ENCODE measurements around the gene PLAU.

PLAU gene

DNA sequence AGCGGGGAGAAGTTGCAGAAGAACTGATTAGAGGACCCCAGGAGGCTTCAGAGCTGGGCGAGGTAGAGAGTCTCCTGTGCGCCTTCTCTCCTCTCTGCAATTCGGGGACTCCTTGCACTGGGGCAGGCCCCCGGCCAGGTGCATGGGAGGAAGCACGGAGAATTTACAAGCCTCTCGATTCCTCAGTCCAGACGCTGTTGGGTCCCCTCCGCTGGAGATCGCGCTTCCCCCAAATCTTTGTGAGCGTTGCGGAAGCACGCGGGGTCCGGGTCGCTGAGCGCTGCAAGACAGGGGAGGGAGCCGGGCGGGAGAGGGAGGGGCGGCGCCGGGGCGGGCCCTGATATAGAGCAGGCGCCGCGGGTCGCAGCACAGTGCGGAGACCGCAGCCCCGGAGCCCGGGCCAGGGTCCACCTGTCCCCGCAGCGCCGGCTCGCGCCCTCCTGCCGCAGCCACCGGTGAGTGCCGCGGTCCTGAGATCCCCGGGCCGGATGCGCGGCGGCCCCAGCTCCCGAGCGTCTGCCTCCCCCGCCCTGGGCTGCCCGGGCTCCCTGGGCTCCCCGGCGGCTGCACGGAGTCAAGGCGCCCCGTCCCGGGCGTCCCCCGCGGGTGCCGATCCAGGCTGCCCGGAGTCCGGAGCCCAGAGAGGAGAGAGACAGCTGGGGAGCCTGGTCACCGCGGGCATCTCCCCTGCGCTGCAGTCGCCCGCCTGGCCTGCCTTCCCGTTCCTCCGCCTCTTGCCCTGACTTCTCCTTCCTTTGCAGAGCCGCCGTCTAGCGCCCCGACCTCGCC is at the start of gene PLAU:
Gene PLAU (plus strand): TSS at position 369 of the 789 bp plus-strand sequence. CDS start 424 bp downstream, outside the sequence.
- TF ChIP-seq, protein P1, sequence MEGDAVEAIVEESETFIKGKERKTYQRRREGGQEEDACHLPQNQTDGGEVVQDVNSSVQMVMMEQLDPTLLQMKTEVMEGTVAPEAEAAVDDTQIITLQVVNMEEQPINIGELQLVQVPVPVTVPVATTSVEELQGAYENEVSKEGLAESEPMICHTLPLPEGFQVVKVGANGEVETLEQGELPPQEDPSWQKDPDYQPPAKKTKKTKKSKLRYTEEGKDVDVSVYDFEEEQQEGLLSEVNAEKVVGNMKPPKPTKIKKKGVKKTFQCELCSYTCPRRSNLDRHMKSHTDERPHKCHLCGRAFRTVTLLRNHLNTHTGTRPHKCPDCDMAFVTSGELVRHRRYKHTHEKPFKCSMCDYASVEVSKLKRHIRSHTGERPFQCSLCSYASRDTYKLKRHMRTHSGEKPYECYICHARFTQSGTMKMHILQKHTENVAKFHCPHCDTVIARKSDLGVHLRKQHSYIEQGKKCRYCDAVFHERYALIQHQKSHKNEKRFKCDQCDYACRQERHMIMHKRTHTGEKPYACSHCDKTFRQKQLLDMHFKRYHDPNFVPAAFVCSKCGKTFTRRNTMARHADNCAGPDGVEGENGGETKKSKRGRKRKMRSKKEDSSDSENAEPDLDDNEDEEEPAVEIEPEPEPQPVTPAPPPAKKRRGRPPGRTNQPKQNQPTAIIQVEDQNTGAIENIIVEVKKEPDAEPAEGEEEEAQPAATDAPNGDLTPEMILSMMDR (IDR thresholded peaks at IDR 0.05; ENCODE audit: extremely low read depth, insufficient read depth, missing control alignments): no peak
- peak; percentile 66 for DNase-seq (ENCODE audit: low spot score)

DNA sequence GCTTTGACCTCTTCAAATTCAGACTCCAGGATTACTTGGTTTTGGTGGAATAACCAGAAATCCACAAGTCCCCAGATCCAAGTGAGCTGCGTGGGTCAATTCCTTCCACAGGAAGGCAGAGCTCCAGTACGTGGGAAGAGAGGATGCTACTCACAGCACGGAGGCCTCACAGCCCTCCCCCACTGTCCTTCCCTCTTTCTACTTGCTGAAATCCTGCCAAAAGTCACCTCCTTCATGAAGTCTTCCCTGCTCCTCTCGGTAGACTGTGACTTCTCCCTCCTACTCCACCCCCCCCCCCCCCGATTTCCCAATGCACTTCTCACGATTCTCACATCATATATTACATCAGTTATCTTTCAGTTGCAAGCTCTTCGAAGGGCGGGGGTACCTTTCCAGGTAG is 48.9 kb upstream of the PLAU start:
- TF ChIP-seq, protein P1 (IDR thresholded peaks at IDR 0.05; ENCODE audit: extremely low read depth, insufficient read depth, missing control alignments): no peak
- in situ Hi-C loops (cut with MboI; ENCODE audit: low pct_unique_long_range_greater_than_20kb, low sequenced_read_pairs, unreplicated experiment): no loop called here
- no peak for DNase-seq (ENCODE audit: low spot score)

More for the DNA sequence above, at the start of gene PLAU:
- in situ Hi-C loops (cut with MboI; ENCODE audit: low pct_unique_long_range_greater_than_20kb, low sequenced_read_pairs, unreplicated experiment): no loop called here

GRCh38 chr10:73863039-73863817 is 47.7 kb upstream of the PLAU start:
- TF ChIP-seq, protein P1 (IDR thresholded peaks at IDR 0.05; ENCODE audit: extremely low read depth, insufficient read depth, missing control alignments): no peak
- no peak for DNase-seq (ENCODE audit: low spot score)
- in situ Hi-C loops (cut with MboI; ENCODE audit: low pct_unique_long_range_greater_than_20kb, low sequenced_read_pairs, unreplicated experiment): no loop called here

DNA sequence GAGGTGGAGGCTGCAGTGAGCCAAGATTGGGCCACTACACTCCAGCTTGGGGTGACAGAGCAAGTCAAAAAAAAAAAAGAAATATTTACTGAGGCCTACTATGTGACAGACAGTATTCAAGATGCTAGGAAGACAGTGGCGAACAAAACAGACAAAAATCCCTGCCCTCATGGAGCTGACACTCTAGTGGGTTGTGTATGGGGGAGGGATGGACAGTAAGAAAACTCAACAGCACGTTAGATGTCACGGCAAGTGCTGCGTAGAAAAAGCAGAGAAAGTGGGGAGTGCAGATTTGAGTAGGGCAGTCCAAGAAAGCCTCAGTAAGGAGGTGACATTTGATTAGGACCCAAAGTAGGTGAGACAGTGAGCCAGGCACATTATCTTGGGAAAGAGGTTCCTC is 46.7 kb upstream of the PLAU start:
- in situ Hi-C loops (cut with MboI; ENCODE audit: low pct_unique_long_range_greater_than_20kb, low sequenced_read_pairs, unreplicated experiment): no loop called here
- no peak for DNase-seq (ENCODE audit: low spot score)
- TF ChIP-seq, protein P1 (IDR thresholded peaks at IDR 0.05; ENCODE audit: extremely low read depth, insufficient read depth, missing control alignments): no peak

DNA sequence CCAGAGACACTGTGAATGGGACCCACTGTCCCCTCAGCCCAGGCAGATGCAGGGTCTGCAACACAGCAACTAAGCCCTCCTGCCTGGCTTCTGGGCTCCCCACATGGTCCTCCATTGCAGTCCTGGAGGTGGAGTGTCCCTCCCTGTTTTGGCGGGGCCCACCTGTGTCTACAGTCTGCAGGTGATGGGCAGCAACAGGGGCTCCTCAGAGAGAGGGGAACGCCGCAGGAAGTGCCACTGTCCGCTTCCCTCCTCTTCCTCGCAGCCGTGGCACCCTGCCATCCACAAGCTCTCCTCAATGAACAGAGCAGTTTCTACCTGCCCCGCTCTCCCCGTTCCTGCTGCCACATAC is 45.8 kb upstream of the PLAU start:
- no peak for DNase-seq (ENCODE audit: low spot score)
- in situ Hi-C loops (cut with MboI; ENCODE audit: low pct_unique_long_range_greater_than_20kb, low sequenced_read_pairs, unreplicated experiment): no loop called here
- TF ChIP-seq, protein P1 (IDR thresholded peaks at IDR 0.05; ENCODE audit: extremely low read depth, insufficient read depth, missing control alignments): no peak

GRCh38 chr10:73865459-73866442 is 45.2 kb upstream of the PLAU start:
- TF ChIP-seq, protein P1 (IDR thresholded peaks at IDR 0.05; ENCODE audit: extremely low read depth, insufficient read depth, missing control alignments): no peak
- in situ Hi-C loops (cut with MboI; ENCODE audit: low pct_unique_long_range_greater_than_20kb, low sequenced_read_pairs, unreplicated experiment): no loop called here
- peak; percentile 64 for DNase-seq (ENCODE audit: low spot score)

Measured in GM13977 (cell line).